ENCODE measurements around the gene SHANK2. TPM values are rescaled to one million over a fixed set of nuclear protein-coding genes. Genes with fewer than 3 reads are reported as not detected.

Gene SHANK2
- total RNA-seq, 1 donor from 2014 or later: 2.0 TPM

GRCh38 chr11:71203681-71204080 lies 48.7 kb downstream of the SHANK2 start:
- no peak for DNase-seq (ENCODE audit: low spot score)

- DNase-seq (ENCODE audit: low spot score): no peak
These were observed 49.4 kb downstream of the SHANK2 start for GRCh38 chr11:71202966-71203365.

GRCh38 chr11:71202598-71202944 lies 49.8 kb downstream of the SHANK2 start:
- no peak for DNase-seq (ENCODE audit: low spot score)

Other genes with a start within 250 kb of the SHANK2 start
- gene DHCR7, start 195.8 kb upstream of the SHANK2 start, total RNA-seq: 26.3 TPM
- 48.0 TPM for gene NADSYN1, start 200.6 kb upstream of the SHANK2 start, total RNA-seq

Data from mesenteric fat pad (tissue), 1 donor.